ENCODE measurements around the gene THADA. TPM values are rescaled to one million over a fixed set of nuclear protein-coding genes. Genes with fewer than 3 reads are reported as not detected.

The THADA gene
- polyA plus RNA-seq, 4 donors, result 6.3 to 13.5 (median 12.7) TPM

DNA sequence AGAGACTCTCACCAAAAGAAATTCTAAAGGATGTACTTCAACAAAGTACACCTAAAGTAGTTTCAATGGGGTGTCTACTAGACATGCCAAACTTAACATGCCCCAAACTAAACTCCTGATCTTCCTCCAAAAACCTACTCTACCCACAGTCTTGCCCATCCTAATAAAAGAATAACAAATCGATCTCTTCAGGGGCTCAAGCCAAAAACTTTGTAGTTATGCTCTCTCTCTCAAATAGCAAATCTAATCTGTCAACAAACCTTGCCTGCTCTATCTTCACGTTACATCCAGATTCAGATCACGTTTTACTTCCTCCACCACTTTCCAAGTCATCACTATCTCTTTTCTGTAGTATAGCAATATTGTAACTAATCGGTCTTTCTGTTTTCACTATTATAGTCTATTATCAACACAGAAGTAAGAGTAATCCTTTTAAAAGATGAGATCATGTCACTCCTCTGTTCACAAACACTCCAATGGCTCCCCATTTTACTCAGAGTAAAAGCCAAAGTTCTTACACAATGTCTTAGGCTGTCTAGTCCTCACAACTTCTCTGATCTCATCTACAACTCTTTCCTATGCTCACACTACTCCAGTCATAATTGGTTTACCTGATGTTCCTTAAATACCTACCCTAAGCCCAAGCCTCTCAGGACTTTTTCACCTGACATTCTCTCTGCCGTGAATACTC, 79.9 kb downstream of the THADA start:
- Histone ChIP-seq H3K4me1 (ENCODE audit: control insufficient read depth in 3 of 3, insufficient read depth in 2 of 3, low read depth in 1 of 3, low read length in 2 of 3) (peaks cover 0 to 3% (median 0%) of the 10 kb centered on the region in 3 donors), H3K4me3 (ENCODE audit: low read depth in 1 of 3, low read length in 3 of 3) (no peak overlapping the region), H3K27me3 (ENCODE audit: control insufficient read depth in 3 of 3, insufficient read depth in 3 of 3, low read length in 3 of 3) (no peaks in the 10 kb centered on the region), H3K9me3 (ENCODE audit: control insufficient read depth in 2 of 2, insufficient read depth in 1 of 2, low read depth in 1 of 2, low read length in 1 of 2) (no peaks in the 10 kb centered on the region), H3K36me3 (ENCODE audit: control insufficient read depth in 3 of 3, insufficient read depth in 2 of 3, low read depth in 1 of 3, low read length in 3 of 3) (peaks cover 0 to 1% (median 0%) of the 10 kb centered on the region in 3 donors), H3K27ac (ENCODE audit: low read depth in 1 of 3, low read length in 2 of 3) (no peak overlapping the region)
- DNase-seq (no peak), FAIRE-seq (no peak)
- 63 to 78% (median 76%) methylated on average over 5 of the region's 5 CpGs for WGBS, 3 donors

DNA sequence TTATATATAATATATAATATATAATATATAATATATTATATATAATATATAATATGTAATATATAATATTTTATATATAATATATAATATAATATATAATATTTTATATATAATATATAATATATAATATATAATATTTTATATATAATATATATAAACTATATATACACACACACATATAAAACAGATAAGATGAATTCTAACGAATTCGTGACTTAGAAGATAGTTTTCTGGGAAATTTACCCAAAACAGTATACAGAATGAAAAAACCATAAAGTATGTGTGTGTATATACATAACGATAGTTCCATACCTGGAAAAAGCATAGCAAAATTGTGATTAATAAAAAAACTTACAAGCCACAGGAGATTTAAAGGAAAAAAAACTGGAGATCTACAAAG, 80.6 kb downstream of the THADA start:
- Histone ChIP-seq H3K9me3 (ENCODE audit: control insufficient read depth in 2 of 2, insufficient read depth in 1 of 2, low read depth in 1 of 2, low read length in 1 of 2) (no peaks in the 10 kb centered on the region), H3K4me3 (ENCODE audit: low read depth in 1 of 3, low read length in 3 of 3) (no peak overlapping the region), H3K27ac (ENCODE audit: low read depth in 1 of 3, low read length in 2 of 3) (no peak overlapping the region), H3K27me3 (ENCODE audit: control insufficient read depth in 3 of 3, insufficient read depth in 3 of 3, low read length in 3 of 3) (no peaks in the 10 kb centered on the region), H3K4me1 (ENCODE audit: control insufficient read depth in 3 of 3, insufficient read depth in 2 of 3, low read depth in 1 of 3, low read length in 2 of 3) (peaks cover 0 to 3% (median 0%) of the 10 kb centered on the region in 3 donors), H3K36me3 (ENCODE audit: control insufficient read depth in 3 of 3, insufficient read depth in 2 of 3, low read depth in 1 of 3, low read length in 3 of 3) (peaks cover 0 to 1% (median 0%) of the 10 kb centered on the region in 3 donors)
- no peak for FAIRE-seq
- DNase-seq, result no peak
- WGBS, 3 donors, result 95 to 97% (median 96%) methylated on average over 3 of the region's 3 CpGs

DNA sequence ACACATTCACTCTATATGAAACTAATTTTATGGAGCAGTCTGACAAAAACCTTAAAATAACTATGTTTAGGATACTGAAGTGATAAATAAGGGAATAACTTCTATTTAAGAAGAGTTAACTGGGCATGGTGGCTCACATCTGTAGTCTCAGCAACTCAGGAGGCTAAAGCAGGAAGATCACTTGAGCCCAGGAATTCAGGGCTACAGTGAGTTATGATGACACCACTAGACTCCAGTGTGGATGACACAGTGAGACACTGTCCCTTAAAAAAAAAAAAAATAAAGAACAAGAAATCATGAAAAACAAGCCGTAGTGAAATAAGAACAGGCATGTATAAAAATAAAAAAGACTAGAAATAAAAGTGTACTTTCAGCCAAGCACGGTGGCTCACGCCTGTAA, 82.0 kb downstream of the THADA start:
- no peak for DNase-seq
- H3K27ac ChIP-seq (ENCODE audit: low read depth in 1 of 3, low read length in 2 of 3), result no peak overlapping the region
- H3K9me3 ChIP-seq (ENCODE audit: control insufficient read depth in 2 of 2, insufficient read depth in 1 of 2, low read depth in 1 of 2, low read length in 1 of 2), result no peaks in the 10 kb centered on the region
- FAIRE-seq, result no peak
- H3K4me3 ChIP-seq (ENCODE audit: low read depth in 1 of 3, low read length in 3 of 3), result no peak overlapping the region
- H3K27me3 ChIP-seq (ENCODE audit: control insufficient read depth in 3 of 3, insufficient read depth in 3 of 3, low read length in 3 of 3), result no peaks in the 10 kb centered on the region
- peaks cover 0 to 1% (median 0%) of the 10 kb centered on the region in 3 donors for H3K36me3 ChIP-seq (ENCODE audit: control insufficient read depth in 3 of 3, insufficient read depth in 2 of 3, low read depth in 1 of 3, low read length in 3 of 3)
- 96 to 99% (median 97%) methylated on average over 3 of the region's 3 CpGs for WGBS, 3 donors
- H3K4me1 ChIP-seq (ENCODE audit: control insufficient read depth in 3 of 3, insufficient read depth in 2 of 3, low read depth in 1 of 3, low read length in 2 of 3), result peaks cover 0 to 3% (median 0%) of the 10 kb centered on the region in 3 donors

DNA sequence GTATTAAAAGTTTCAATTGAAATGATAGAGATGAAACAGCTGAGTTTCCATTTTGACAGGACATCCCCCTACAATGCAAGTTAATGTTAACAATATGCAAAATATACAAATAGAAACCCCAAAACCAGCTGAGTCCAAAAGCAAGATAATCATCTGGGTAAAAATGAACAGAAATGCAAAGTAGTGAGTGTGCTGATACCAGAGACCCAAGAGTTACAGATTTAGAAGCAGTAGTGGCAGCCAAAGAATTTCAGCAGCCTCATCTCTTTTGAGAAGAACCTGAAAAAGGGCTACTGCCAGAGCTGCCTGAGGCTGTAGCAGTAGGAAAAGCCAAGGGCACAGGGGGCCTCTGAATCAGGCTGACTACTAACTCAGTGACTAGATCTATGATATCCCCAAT, 82.6 kb downstream of the THADA start:
- H3K4me3 ChIP-seq (ENCODE audit: low read depth in 1 of 3, low read length in 3 of 3), result no peak overlapping the region
- H3K36me3 ChIP-seq (ENCODE audit: control insufficient read depth in 3 of 3, insufficient read depth in 2 of 3, low read depth in 1 of 3, low read length in 3 of 3), result peaks cover 0 to 1% (median 0%) of the 10 kb centered on the region in 3 donors
- no peak for DNase-seq
- H3K9me3 ChIP-seq (ENCODE audit: control insufficient read depth in 2 of 2, insufficient read depth in 1 of 2, low read depth in 1 of 2, low read length in 1 of 2), result no peaks in the 10 kb centered on the region
- no peak overlapping the region for H3K27ac ChIP-seq (ENCODE audit: low read depth in 1 of 3, low read length in 2 of 3)
- H3K27me3 ChIP-seq (ENCODE audit: control insufficient read depth in 3 of 3, insufficient read depth in 3 of 3, low read length in 3 of 3), result no peaks in the 10 kb centered on the region
- H3K4me1 ChIP-seq (ENCODE audit: control insufficient read depth in 3 of 3, insufficient read depth in 2 of 3, low read depth in 1 of 3, low read length in 2 of 3), result peaks cover 0 to 3% (median 0%) of the 10 kb centered on the region in 3 donors
- no peak for FAIRE-seq

DNA sequence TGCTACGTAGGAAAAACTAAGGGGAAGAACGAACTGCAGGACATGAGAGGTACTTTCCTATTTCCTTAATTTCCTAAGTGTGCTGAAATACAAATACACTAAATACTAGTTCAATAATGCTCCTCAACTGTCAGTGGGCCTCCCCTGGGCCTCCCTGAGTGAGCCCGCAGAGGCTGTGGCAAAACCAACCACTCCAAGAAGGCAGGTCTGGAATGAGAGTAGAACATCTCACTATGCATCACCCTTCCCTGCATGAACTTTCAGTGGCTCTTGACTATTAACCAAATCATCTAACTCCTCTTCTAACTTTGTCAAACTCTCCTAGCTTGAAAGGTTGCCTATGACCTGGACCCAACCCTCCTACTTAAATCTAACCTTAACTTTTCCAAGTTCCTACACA, 84.6 kb downstream of the THADA start:
- Histone ChIP-seq H3K9me3 (ENCODE audit: control insufficient read depth in 2 of 2, insufficient read depth in 1 of 2, low read depth in 1 of 2, low read length in 1 of 2) (no peaks in the 10 kb centered on the region), H3K4me3 (ENCODE audit: low read depth in 1 of 3, low read length in 3 of 3) (no peak overlapping the region), H3K27ac (ENCODE audit: low read depth in 1 of 3, low read length in 2 of 3) (no peak overlapping the region), H3K4me1 (ENCODE audit: control insufficient read depth in 3 of 3, insufficient read depth in 2 of 3, low read depth in 1 of 3, low read length in 2 of 3) (no peaks in the 10 kb centered on the region), H3K36me3 (ENCODE audit: control insufficient read depth in 3 of 3, insufficient read depth in 2 of 3, low read depth in 1 of 3, low read length in 3 of 3) (peaks cover 0 to 1% (median 0%) of the 10 kb centered on the region in 3 donors), H3K27me3 (ENCODE audit: control insufficient read depth in 3 of 3, insufficient read depth in 3 of 3, low read length in 3 of 3) (no peaks in the 10 kb centered on the region)
- DNase-seq, result no peak
- WGBS, 3 donors, result 93 to 98% (median 96%) methylated on average over 3 of the region's 3 CpGs
- no peak for FAIRE-seq

DNA sequence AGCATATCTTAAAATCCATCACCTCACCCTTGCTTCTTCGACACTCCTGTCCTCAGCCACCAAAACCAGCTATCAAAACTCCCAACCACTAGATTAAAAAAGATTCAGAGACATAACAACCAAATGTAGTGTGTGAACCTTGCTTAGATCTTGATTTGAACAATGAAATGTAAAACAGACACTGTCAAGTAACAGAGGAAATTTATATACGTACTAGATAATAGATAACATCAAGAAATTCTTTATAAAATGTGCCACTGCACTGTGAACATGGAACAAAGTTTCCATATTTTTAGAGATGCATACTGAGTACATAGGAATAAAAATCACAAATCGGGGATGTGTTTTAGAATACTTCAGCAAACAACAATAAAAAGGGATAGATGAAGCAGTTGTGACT, 86.0 kb downstream of the THADA start:
- peaks cover 0 to 4% (median 2%) of the 10 kb centered on the region in 3 donors for H3K36me3 ChIP-seq (ENCODE audit: control insufficient read depth in 3 of 3, insufficient read depth in 2 of 3, low read depth in 1 of 3, low read length in 3 of 3)
- no peak overlapping the region for H3K4me3 ChIP-seq (ENCODE audit: low read depth in 1 of 3, low read length in 3 of 3)
- 77 to 90% (median 89%) methylated on average over 3 of the region's 3 CpGs for WGBS, 3 donors
- DNase-seq (no peak), FAIRE-seq (no peak)
- H3K9me3 ChIP-seq (ENCODE audit: control insufficient read depth in 2 of 2, insufficient read depth in 1 of 2, low read depth in 1 of 2, low read length in 1 of 2), result no peaks in the 10 kb centered on the region
- H3K4me1 ChIP-seq (ENCODE audit: control insufficient read depth in 3 of 3, insufficient read depth in 2 of 3, low read depth in 1 of 3, low read length in 2 of 3), result no peaks in the 10 kb centered on the region
- H3K27me3 ChIP-seq (ENCODE audit: control insufficient read depth in 3 of 3, insufficient read depth in 3 of 3, low read length in 3 of 3), result no peaks in the 10 kb centered on the region
- H3K27ac ChIP-seq (ENCODE audit: low read depth in 1 of 3, low read length in 2 of 3), result no peak overlapping the region

DNA sequence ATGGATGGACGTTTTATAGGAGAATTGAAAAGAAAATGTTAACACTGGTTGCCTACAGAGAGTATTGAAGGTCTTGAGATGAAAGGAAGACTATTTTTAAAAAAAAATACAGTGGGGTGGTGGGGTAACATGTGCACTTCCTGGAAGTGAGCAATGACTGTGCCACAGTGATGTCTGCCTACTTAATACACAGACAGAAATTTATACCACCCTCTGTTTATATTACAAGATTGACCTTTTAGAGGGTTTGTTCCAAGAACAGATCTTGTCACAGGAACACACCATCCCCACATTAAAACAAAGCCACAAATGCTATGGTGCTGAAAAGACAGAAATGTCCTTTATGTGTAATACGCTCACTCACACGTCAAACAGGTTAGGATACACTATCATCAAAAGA, 87.6 kb downstream of the THADA start:
- DNase-seq (no peak), FAIRE-seq (no peak)
- Histone ChIP-seq H3K27ac (ENCODE audit: low read depth in 1 of 3, low read length in 2 of 3) (no peak overlapping the region), H3K4me1 (ENCODE audit: control insufficient read depth in 3 of 3, insufficient read depth in 2 of 3, low read depth in 1 of 3, low read length in 2 of 3) (no peaks in the 10 kb centered on the region), H3K27me3 (ENCODE audit: control insufficient read depth in 3 of 3, insufficient read depth in 3 of 3, low read length in 3 of 3) (no peaks in the 10 kb centered on the region), H3K9me3 (ENCODE audit: control insufficient read depth in 2 of 2, insufficient read depth in 1 of 2, low read depth in 1 of 2, low read length in 1 of 2) (no peaks in the 10 kb centered on the region), H3K4me3 (ENCODE audit: low read depth in 1 of 3, low read length in 3 of 3) (no peak overlapping the region), H3K36me3 (ENCODE audit: control insufficient read depth in 3 of 3, insufficient read depth in 2 of 3, low read depth in 1 of 3, low read length in 3 of 3) (peaks cover 0 to 6% (median 4%) of the 10 kb centered on the region in 3 donors)
- WGBS, 3 donors, result 63 to 81% (median 65%) methylated on average over 3 of the region's 3 CpGs

DNA sequence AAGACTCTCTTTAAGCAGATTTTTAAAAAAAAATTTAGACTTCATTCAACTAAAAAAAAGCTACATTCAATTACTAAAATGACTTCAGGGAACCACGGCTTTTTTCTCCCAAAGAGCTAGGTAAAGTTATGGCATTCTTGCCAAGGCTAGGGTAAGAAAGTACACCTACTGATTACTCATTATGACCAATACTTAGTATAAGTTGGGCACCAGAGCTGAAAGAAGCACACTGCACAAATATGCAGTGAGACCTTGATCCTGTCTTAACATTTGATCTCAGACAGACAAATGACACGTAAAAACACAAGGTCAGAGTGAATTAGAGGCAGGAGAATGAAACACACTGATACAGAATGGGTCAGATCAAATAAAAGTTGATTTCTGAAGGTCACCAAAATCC, 88.7 kb downstream of the THADA start:
- H3K4me1 ChIP-seq (ENCODE audit: control insufficient read depth in 3 of 3, insufficient read depth in 2 of 3, low read depth in 1 of 3, low read length in 2 of 3), result no peaks in the 10 kb centered on the region
- WGBS, 3 donors, result 86 to 93% (median 87%) methylated on average over 2 of the region's 2 CpGs
- H3K4me3 ChIP-seq (ENCODE audit: low read depth in 1 of 3, low read length in 3 of 3), result no peak overlapping the region
- H3K9me3 ChIP-seq (ENCODE audit: control insufficient read depth in 2 of 2, insufficient read depth in 1 of 2, low read depth in 1 of 2, low read length in 1 of 2), result no peaks in the 10 kb centered on the region
- no peaks in the 10 kb centered on the region for H3K27me3 ChIP-seq (ENCODE audit: control insufficient read depth in 3 of 3, insufficient read depth in 3 of 3, low read length in 3 of 3)
- H3K27ac ChIP-seq (ENCODE audit: low read depth in 1 of 3, low read length in 2 of 3), result no peak overlapping the region
- DNase-seq (no peak), FAIRE-seq (no peak)
- H3K36me3 ChIP-seq (ENCODE audit: control insufficient read depth in 3 of 3, insufficient read depth in 2 of 3, low read depth in 1 of 3, low read length in 3 of 3), result peaks cover 0 to 6% (median 4%) of the 10 kb centered on the region in 3 donors

DNA sequence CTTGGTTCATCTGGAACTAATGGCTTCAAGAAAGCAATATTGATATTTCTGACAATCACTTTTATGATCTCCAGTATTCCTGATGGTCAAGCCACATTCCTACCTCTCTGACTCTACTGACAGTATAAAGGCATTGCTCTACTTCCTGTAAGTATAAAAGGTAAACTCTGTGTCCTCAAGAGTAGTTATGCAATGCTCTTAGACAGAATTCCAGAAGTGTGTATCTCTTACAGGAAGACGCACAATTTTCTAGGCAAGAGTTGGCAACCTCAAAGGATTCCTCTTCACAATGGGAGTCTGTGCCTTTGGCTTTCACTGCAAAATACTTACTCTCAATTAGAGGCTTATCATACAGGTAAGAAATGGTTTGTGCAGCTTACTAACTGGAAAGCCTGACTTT, 100.1 kb downstream of the THADA start:
- H3K27me3 ChIP-seq (ENCODE audit: control insufficient read depth in 3 of 3, insufficient read depth in 3 of 3, low read length in 3 of 3), result no peaks in the 10 kb centered on the region
- no peak overlapping the region for H3K4me3 ChIP-seq (ENCODE audit: low read depth in 1 of 3, low read length in 3 of 3)
- H3K9me3 ChIP-seq (ENCODE audit: control insufficient read depth in 2 of 2, insufficient read depth in 1 of 2, low read depth in 1 of 2, low read length in 1 of 2), result no peaks in the 10 kb centered on the region
- no peak overlapping the region for H3K27ac ChIP-seq (ENCODE audit: low read depth in 1 of 3, low read length in 2 of 3)
- whole genome bisulfite sequencing, 3 donors, result 79 to 97% (median 82%) methylated on average over 1 of the region's 1 CpG
- no peaks in the 10 kb centered on the region for H3K4me1 ChIP-seq (ENCODE audit: control insufficient read depth in 3 of 3, insufficient read depth in 2 of 3, low read depth in 1 of 3, low read length in 2 of 3)
- peaks cover 0 to 3% (median 2%) of the 10 kb centered on the region in 3 donors for H3K36me3 ChIP-seq (ENCODE audit: control insufficient read depth in 3 of 3, insufficient read depth in 2 of 3, low read depth in 1 of 3, low read length in 3 of 3)
- peak in 1 of 2 donors; percentile 6 for DNase-seq
- no peak for FAIRE-seq

Data from small intestine (tissue), 7 donors.